Head of caudate nucleus (tissue), 42 donors: Measurements from ENCODE around the gene ABR.

Source experiments
- DNase-seq, 42 donors: peaks; one replicate each; pipeline versions ENCODE4 v3.0.0 to v3.0.0-alpha.2; 2020 to 2021; ENCODE audit warnings: mixed read lengths in 7 of 42
- intact Hi-C: fragments of 100-400 bp; cut with DNase I; formaldehyde crosslinking; loops from one replicate; pipeline ENCODE4 v1.15.0; 2022

Gene ABR

GRCh38 chr17:1180958-1181752, 1.4 kb upstream of the ABR start:
- intact Hi-C loops: no loop called here
- peak; percentile 45 to 97 (median 80) for DNase-seq

- intact Hi-C loops: no loop called here
- DNase-seq: no peak
Observed at GRCh38 chr17:1179112-1179817, 516 bp downstream of the ABR start.

- intact Hi-C loops: no loop called here
- peak in 2 of 42 donors; percentile 31 to 40 for DNase-seq
Observed at GRCh38 chr17:1177016-1177700, 2.6 kb downstream of the ABR start.

GRCh38 chr17:1174263-1174880, 5.4 kb downstream of the ABR start:
- DNase-seq: no peak
- intact Hi-C loops: no loop called here

GRCh38 chr17:1173432-1174262, 6.1 kb downstream of the ABR start:
- peak in 8 of 42 donors; percentile 40 to 73 (median 60) for DNase-seq
- intact Hi-C loops: no loop called here

- intact Hi-C loops: no loop called here
- no peak for DNase-seq
Observed at GRCh38 chr17:1171953-1172352, 7.8 kb downstream of the ABR start.

GRCh38 chr17:1170739-1171138, 9.0 kb downstream of the ABR start:
- intact Hi-C loops: no loop called here
- DNase-seq: no peak

- intact Hi-C loops: no loop called here
- no peak for DNase-seq
Observed at GRCh38 chr17:1169929-1170312, 9.9 kb downstream of the ABR start.

- intact Hi-C loops: no loop called here
- peak in 17 of 42 donors; percentile 40 to 73 (median 61) for DNase-seq
Observed at GRCh38 chr17:1169221-1169928, 10.4 kb downstream of the ABR start.

- DNase-seq: peak in 19 of 42 donors; percentile 35 to 76 (median 56)
- intact Hi-C loops: no loop called here
Observed at GRCh38 chr17:1168533-1169220, 11.1 kb downstream of the ABR start.

- intact Hi-C loops: no loop called here
- DNase-seq: no peak
Observed at GRCh38 chr17:1166276-1166675, 13.5 kb downstream of the ABR start.

GRCh38 chr17:1165836-1166235, 13.9 kb downstream of the ABR start:
- intact Hi-C loops: no loop called here
- no peak for DNase-seq

- intact Hi-C loops: no loop called here
Observed at GRCh38 chr17:1164935-1165556, 14.7 kb downstream of the ABR start.

GRCh38 chr17:1162116-1162855, 17.5 kb downstream of the ABR start:
- intact Hi-C loops: no loop called here
- no peak for DNase-seq

More at GRCh38 chr17:1164935-1165556, 14.7 kb downstream of the ABR start:
- no peak for DNase-seq

- peak; percentile 47 to 94 (median 80) for DNase-seq
- intact Hi-C loops: no loop called here
Observed at GRCh38 chr17:1160591-1161390, 19.0 kb downstream of the ABR start.
